NB4 (cell line): ENCODE results near the gene BPIFB3.

ENCODE experiments used
- DNase-seq: peaks from one replicate; pipeline ENCODE4 v3.0.0; 2010; ENCODE audit warnings: low read depth
- H3K4me3 ChIP-seq: one replicate; pipeline ENCODE4 v1.5.1; 2011; ENCODE audit warnings: mild to moderate bottlenecking, low read depth, low read length, moderate library complexity
- CTCF ChIP-seq: IDR thresholded peaks from one replicate; pipeline ENCODE4 v1.5.1; 2012; ENCODE audit warnings: low read depth, low read length
- MAX ChIP-seq: IDR thresholded peaks from 2 replicates; pipeline ENCODE4 v1.6.1; 2011; ENCODE audit warnings: low read depth, low read length
- MYC ChIP-seq: IDR thresholded peaks from 2 replicates; pipeline ENCODE4 v1.6.1; 2011; ENCODE audit warnings: low read depth, low read length
- POLR2A ChIP-seq: IDR thresholded peaks from 2 replicates; pipeline ENCODE4 v1.6.1; 2011; ENCODE audit warnings: mild to moderate bottlenecking; ENCODE audit not compliant: insufficient read length; ENCODE audit errors: extremely low read depth

The BPIFB3 gene

DNA sequence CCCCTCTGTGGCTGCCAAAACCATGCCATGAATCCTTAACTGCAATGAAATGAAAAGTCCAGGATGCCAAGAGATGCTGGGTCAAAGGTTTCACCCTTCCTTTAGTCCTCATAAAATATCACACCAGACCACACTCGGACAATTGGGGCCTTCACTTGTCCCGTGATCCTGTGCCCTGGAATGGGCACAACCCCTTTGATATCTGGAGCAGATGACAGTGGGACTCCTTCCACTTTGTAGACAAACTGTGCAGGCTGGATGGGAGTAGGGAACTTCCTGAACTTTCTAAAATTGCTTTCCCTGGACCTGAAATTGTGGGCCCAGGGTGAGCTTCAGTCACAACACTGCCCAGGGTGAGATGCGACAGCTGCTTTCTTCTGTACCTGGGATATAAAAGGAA is 31.8 kb upstream of the BPIFB3 start:
- DNase-seq, result no peak
- TF ChIP-seq MAX (no peak), CTCF (no peak), POLR2A (no peak)
- no peak overlapping the region for H3K4me3 ChIP-seq

DNA sequence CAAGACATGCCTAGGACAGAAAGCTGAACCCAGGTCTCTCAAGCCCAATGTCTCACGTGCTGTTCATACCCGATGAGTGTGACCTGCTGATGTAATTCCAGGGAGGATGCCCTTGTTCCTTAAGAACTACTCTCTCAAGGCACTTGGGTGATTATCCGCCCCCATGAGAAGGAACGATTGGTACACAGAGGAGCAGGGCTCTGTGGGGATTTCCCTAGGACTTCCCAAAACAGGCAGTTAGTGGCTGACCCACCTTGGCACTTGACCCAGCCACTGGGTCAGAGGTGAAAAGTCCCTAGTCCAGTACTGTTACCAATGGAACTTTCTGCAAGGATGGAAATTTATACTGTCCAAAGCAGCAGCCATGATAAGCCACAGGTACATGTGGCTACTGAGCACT is 31.4 kb upstream of the BPIFB3 start:
- H3K4me3 ChIP-seq, result no peak overlapping the region
- no peak for TF ChIP-seq POLR2A
- no peak for TF ChIP-seq MAX
- no peak for TF ChIP-seq CTCF
- TF ChIP-seq MYC, result no peak
- no peak for DNase-seq

DNA sequence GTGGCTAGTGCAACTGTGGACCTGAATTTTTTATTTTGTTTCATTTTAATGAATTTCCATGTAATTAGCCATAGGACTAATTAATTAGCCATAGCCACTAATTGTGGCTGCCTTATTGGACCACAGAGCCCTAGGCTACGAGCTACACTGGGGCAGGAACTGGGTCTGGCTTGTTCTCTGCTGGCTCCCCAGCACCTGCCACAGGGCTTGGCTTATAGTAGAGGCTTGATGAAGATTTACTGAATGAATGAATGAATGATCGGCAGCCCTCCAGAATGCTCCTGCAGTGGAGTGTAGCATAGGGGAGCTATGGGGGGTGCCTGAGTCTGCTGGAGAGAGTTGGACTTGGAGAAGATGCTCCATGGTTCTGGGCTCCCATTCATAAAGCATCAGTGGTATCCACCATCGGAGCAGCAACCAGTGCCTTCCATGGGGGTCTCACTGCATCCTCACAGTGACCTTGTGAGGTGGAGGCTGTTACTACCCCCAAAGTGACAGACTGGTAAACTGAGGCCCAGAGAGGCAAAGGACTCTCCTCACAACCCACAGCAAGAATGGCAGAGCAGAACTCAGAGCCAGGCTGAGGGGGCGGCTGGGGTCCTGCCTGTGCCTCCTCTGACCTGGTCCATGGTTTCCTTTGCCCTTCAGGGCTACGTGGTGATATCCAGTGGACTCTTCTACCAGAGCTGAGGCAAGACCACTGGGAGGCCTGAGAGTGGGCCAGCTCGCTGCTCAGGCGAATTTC is 30.8 kb upstream of the BPIFB3 start:
- no peak overlapping the region for H3K4me3 ChIP-seq
- no peak for DNase-seq
- TF ChIP-seq CTCF (no peak), MYC (no peak), MAX (no peak), POLR2A (no peak)

GRCh38 chr20:33023439-33024242 is 30.1 kb upstream of the BPIFB3 start:
- no peak for TF ChIP-seq MAX
- no peak for TF ChIP-seq MYC
- no peak for TF ChIP-seq CTCF
- TF ChIP-seq POLR2A, result no peak
- H3K4me3 ChIP-seq, result no peak overlapping the region
- no peak for DNase-seq

GRCh38 chr20:33024243-33024560 is 29.5 kb upstream of the BPIFB3 start:
- no peak for DNase-seq
- no peak overlapping the region for H3K4me3 ChIP-seq
- TF ChIP-seq MYC (no peak), CTCF (no peak), POLR2A (no peak), MAX (no peak)
